GM13977 (cell line): ENCODE data around the gene ZNF236.

Source experiments
- DNase-seq: peaks from one replicate; pipeline ENCODE4 v3.0.0; 2012; ENCODE audit warnings: low spot score
- in situ Hi-C: fragments of 300-500 bp; cut with MboI; formaldehyde crosslinking; loops from one replicate; pipeline ENCODE4 v1.12.0; 2022; ENCODE audit warnings: low sequenced_read_pairs, low pct_unique_long_range_greater_than_20kb, mixed read lengths, inconsistent platforms; ENCODE audit not compliant: unreplicated experiment
- TF ChIP-seq, protein P1 (sequence below): IDR thresholded peaks from 2 replicates; pipeline ENCODE4 v1.5.1; 2012; ENCODE audit warnings: mild to moderate bottlenecking, control low read depth; ENCODE audit not compliant: insufficient read depth; ENCODE audit errors: extremely low read depth, missing control alignments

ZNF236 gene

DNA sequence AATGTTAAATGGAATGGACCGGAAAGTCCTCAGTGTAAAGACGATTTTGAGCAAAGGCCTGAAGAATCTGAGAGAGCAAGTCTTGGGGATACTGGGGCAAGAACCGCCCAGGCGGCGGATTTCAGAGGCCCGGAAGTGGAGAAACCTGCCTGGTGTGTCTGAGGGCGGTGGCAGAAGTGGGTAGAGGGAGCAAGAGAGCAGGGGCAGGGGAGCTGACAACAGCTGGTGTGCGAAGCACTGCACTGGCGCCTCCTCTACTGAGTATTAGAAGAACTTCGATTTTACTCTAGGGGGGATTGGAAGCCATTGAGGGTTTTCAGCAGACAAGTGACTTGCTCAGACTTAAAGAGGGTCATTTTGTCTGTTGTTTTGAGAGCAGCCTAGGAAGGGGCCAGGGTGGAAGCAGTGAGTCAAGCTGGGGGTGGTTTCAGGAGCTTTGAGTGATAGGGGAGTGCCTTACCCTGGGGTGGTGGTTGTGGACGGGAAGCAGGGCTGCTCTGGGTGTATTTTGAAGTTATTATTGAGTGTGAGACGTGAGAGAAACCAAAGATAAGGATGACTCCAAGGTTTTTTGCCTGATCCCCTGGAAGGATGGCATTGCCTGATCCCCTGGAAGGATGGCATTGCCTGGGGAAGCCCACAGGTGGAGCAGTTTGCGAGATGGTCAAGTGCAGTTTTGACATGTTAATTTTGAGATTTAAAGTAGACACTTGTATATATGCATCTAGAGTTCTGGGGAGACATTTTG is 52.5 kb downstream of the ZNF236 start:
- in situ Hi-C loops, result no loop called here
- TF ChIP-seq, protein P1, sequence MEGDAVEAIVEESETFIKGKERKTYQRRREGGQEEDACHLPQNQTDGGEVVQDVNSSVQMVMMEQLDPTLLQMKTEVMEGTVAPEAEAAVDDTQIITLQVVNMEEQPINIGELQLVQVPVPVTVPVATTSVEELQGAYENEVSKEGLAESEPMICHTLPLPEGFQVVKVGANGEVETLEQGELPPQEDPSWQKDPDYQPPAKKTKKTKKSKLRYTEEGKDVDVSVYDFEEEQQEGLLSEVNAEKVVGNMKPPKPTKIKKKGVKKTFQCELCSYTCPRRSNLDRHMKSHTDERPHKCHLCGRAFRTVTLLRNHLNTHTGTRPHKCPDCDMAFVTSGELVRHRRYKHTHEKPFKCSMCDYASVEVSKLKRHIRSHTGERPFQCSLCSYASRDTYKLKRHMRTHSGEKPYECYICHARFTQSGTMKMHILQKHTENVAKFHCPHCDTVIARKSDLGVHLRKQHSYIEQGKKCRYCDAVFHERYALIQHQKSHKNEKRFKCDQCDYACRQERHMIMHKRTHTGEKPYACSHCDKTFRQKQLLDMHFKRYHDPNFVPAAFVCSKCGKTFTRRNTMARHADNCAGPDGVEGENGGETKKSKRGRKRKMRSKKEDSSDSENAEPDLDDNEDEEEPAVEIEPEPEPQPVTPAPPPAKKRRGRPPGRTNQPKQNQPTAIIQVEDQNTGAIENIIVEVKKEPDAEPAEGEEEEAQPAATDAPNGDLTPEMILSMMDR, result peak; percentile 24
- DNase-seq, result no peak

DNA sequence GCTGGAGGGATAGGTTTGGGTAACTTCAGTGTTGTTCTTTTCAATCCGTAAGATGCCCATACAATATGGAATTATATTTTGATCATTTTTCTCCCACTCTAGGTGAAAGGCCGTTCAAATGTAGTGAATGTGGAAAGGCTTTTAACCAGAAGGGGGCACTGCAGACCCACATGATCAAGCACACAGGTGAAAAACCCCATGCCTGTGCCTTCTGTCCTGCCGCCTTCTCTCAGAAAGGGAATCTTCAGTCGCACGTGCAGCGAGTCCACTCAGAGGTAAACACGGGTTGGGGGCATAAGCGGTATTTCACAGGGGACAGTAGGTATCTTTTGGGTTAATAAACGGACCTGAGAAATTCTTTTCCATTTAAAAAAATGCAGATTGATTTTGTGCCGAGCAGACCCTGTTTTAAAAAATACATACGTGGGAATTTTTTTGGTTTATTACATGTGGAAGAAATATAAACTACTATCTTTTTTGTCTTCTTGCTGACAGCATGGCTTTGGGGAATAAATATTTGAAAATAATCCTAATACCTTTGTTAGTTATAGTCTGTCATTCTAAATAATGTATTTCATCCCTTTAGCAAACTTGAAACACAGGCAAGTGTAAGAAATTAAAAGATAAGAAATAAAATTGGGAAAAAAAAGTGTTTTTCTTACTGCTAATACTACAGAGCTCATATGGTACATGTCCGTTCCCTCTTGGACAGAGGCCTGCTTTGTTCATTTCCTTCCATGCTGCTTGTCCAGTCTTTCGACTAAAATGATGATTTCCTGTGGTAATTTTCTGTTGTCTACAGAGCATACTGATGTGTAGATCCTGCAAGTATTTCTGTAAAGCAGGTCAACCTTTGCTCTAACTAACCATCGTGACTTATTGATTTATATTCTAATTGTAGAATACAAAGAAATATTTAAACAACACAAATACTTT is 53.3 kb downstream of the ZNF236 start:
- TF ChIP-seq, protein P1, result peak; percentile 75
- in situ Hi-C loops, result no loop called here
- DNase-seq, result peak; percentile 48

DNA sequence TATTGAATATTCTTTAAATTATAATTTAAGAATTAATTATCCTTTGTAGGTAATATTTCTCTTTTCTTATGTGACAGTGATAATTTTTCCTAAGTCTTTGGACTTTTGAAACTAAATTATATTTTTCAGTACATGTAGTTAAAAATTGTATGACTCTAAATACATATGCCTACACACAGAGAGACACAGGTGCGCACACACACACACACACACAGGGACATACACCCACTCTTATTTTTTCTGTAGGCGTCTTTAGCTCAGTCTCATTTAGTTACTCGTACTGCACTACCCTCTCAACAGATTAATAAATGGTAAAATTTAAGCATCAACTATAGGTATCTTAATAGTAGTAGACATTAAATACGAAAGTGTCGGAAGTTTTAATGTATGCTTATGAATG is 56.1 kb downstream of the ZNF236 start:
- DNase-seq, result no peak
- in situ Hi-C loops, result no loop called here
- TF ChIP-seq, protein P1, result no peak

GRCh38 chr18:76880026-76880425 is 57.7 kb downstream of the ZNF236 start:
- TF ChIP-seq, protein P1, result no peak
- in situ Hi-C loops, result no loop called here
- DNase-seq, result no peak

- in situ Hi-C loops, result no loop called here
- DNase-seq, result no peak
- TF ChIP-seq, protein P1, result no peak
These were observed 59.4 kb downstream of the ZNF236 start for GRCh38 chr18:76881744-76882143.

- TF ChIP-seq, protein P1, result no peak
- in situ Hi-C loops, result no loop called here
- no peak for DNase-seq
These were observed 59.8 kb downstream of the ZNF236 start for GRCh38 chr18:76882146-76882545.
